KOPT-K1 (cell line): ENCODE results near the gene FGFR4.

Experiments used
- H3K27ac ChIP-seq: fragments of 200-600 bp; sonication (generic); 2 replicates; pipeline ENCODE4 v1.5.1; 2016; ENCODE audit warnings: antibody characterized with exemption, mild to moderate bottlenecking, low read depth, low read length; ENCODE audit not compliant: poor library complexity, severe bottlenecking
- H3K36me3 ChIP-seq: fragments of 200-600 bp; sonication (generic); 2 replicates; pipeline ENCODE4 v1.5.1; 2017; ENCODE audit warnings: antibody characterized with exemption, mild to moderate bottlenecking, low read length, moderate library complexity; ENCODE audit not compliant: insufficient read depth
- H3K9me3 ChIP-seq: fragments of 200-600 bp; sonication (generic); 2 replicates; pipeline ENCODE4 v1.5.1; 2017; ENCODE audit warnings: antibody characterized with exemption, low read length, mild to moderate bottlenecking; ENCODE audit not compliant: insufficient read depth, poor library complexity, severe bottlenecking

FGFR4 gene

DNA sequence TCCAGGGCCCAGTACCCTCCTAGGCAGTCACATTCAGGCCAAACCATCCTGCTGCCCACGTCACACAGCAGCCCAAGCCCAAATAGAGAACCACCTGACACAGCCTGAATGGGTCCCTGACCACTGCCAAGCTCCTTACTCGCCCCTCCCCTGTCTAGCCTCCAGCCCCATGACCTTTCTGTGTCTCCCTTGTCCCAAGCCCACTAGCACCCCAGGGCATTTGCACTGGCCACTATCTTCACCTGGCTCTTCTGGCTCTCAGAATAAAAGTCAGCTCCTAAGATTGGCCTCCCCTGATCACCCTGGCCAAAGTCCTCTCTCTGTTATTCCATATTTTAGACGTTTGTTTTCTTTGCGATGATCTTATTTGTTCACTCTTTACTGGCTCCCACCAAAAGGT is 20.4 kb downstream of the FGFR4 start:
- no peak overlapping the region for H3K27ac ChIP-seq
- no peaks in the 10 kb centered on the region for H3K9me3 ChIP-seq
- H3K36me3 ChIP-seq, result no peaks in the 10 kb centered on the region

DNA sequence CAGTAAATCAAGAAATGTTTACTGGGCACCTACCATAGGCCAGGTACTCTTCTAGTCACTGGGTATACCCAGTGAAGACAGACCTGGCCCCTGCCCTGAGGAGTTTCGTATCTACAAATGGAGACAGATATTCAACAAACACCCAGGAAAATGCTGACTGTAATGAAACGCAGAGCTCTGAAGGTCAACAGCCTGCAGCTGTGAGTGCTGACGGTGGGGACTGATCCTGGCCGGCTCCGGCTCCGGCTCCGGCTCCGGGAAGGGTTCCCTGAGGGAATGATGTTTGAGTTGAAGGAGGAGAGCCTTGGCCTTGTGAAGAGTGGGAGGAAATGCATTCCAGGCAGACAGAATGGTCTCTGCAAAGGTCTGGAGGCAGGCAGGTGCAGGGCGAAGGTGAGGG is 23.1 kb downstream of the FGFR4 start:
- Histone ChIP-seq H3K9me3 (no peaks in the 10 kb centered on the region), H3K27ac (no peak overlapping the region), H3K36me3 (no peaks in the 10 kb centered on the region)

DNA sequence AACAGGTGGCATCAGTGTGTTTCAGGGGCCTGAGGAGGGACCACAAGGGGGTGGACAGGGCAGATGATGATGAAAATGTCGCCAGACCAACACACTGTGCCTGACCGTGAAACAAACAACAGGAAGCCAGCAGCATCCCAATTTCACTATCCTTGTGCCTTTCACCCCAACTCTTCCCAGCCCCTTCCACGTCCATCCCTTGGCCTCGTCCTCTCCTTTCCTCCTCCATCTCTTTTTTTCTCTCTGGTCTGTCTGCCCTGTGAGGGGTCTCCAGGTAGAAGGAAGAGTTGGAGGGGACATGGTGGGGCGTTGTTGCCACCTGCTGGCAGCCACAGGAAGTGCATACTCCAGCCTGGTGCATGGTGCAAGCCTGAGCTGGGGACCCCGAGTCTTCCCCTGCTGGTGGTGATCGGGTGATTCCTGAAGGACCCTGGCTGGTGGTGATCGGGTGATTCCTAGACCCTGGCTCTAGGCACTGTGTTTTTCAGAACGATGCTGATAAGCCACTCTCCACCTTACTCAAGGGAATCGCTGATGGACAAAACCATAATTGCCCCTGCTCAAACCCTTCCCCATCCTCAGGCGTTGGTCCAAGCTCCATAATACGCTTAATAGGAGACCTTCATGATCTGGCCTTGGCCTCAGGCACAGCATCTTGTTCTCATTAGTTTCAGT is 25.1 kb downstream of the FGFR4 start:
- no peaks in the 10 kb centered on the region for H3K9me3 ChIP-seq
- no peaks in the 10 kb centered on the region for H3K36me3 ChIP-seq
- no peak overlapping the region for H3K27ac ChIP-seq

DNA sequence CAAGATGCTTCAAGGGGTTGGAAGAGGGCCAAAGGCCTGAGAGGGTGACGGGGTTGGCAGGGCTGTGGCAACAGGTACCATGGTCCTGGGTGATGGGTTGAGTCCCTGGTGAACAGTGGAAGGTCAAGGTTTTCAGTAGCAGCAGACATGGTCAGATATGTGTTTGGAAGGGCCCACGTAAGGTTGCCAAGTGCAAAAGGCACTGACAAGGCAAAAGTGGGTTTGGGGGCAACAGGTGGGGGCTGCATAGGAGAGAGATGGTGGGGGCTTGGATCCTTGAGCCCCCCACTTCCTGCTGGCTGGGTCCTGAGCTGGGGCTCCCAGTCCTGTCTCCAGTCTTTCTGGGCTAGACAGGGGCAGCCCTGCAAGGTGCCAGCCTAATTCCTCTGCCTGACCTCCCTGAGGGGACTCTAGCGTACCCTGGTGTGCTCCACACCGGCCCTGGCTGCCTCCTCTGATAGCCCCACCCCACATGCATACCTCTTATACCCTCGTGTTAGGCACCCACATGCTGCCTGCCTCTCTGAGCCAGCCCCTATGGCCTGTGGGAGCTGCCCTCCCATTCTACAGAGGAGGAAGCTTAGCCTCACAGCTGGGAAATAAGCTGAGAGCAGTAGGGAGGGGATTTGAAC is 26.0 kb downstream of the FGFR4 start:
- Histone ChIP-seq H3K9me3 (no peaks in the 10 kb centered on the region), H3K27ac (no peak overlapping the region), H3K36me3 (no peaks in the 10 kb centered on the region)

DNA sequence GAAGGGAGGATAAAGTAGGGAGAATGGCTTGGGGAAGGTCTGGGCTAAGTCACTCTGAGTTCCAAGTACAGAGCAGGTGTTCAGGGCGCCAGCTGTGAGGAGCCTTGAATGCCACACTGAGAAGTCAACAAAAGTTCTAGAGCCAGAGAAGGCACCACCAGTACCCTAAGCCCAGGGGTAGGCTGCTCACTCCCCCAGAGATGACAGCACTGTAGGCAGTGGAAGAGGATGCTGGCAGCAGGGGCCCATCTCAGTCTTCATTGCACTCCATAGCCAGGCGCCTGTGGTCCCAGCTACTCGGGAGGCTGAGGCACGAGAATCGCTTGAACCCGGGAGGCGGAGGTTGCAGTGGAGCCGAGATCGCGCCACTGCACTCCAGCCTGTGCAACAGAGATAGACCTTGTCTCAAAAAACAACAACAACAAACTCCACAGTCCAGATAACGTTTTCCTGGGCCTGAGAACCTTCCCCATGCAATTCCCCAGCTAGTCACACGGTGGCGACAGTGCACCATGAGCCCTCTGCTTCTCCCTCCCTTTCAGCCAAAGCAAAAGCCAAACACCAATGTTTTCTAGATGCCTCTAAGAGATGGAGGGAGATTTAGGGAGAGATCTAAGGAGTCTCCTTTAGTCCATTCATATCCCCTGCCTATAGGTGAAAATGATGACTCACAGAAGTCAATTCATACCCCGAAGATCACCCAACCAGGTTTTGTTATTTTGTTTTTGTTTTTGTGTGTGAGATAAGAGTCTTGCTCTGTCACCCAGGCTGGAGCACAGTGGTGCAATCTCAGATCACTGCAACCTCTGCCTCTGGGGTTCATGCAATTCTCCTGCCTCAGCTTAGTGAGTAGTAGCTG is 27.1 kb downstream of the FGFR4 start:
- Histone ChIP-seq H3K9me3 (no peaks in the 10 kb centered on the region), H3K27ac (no peak overlapping the region), H3K36me3 (no peaks in the 10 kb centered on the region)

DNA sequence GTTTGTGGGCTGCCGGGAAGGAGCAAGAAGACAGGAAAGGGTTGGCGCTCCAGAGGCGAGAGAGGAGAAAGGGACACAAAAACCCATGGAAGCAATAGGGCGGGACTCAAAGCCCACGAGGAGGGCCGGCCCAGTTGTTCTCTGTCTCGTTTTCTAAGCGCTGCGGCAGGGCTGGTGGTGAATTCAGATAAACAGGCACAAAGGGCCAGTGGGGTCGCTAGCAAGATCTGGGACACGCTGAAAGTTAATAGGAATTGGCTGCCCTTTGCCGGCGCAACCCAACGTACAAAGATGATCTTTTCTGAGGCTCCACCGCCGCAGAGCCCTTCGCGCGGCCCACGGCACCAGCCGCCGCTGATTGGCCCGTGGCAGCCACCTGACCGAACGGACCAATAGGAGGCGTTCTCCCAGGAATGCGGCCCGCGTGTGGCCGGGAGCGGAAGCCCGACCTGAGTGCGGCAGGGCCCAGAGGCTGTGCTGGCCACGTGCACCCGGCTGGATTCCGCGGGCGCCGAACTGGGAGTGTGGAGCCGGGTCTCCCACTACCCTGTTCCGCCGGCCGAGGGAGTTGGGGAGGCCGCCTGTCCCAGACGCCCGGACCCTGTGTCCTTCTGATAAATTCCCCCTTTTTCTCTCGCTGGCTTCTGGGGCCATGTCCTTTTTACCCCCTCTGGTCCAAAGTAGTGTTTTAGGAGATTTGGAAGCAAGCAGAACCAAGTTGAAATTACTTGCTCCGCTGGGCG is 30.1 kb downstream of the FGFR4 start:
- Histone ChIP-seq H3K9me3 (no peaks in the 10 kb centered on the region), H3K36me3 (no peaks in the 10 kb centered on the region), H3K27ac (no peak overlapping the region)

DNA sequence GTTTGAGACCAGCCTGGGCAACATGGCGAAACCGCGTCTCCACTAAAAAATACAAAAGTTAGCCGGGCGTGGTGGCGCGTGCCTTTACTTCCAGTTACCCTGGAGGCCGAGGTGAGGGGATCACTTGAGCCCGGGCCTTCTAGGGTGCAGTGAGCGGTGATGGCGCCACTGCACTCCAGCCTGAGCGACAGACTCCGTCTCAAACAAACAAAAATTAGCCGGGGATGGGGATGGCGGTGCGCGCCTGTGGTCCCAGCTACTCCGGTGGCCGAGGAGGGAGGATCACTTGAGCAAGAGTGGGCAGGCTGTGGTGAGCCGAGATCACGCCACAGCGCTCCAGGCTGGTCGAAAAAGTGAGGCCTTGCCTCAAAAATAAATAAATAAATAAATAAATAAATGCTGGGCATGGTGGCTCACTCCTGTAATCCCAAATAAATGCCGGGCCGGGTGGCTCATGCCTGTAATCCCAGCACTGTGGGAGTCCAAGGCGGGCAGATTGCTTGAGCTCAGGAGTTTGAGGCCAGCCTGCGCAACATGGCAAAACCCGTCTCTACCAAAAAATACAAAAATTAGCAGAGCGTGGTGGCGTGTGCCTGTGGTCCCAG is 30.8 kb downstream of the FGFR4 start:
- no peak overlapping the region for H3K27ac ChIP-seq
- no peaks in the 10 kb centered on the region for H3K9me3 ChIP-seq
- H3K36me3 ChIP-seq, result no peaks in the 10 kb centered on the region

DNA sequence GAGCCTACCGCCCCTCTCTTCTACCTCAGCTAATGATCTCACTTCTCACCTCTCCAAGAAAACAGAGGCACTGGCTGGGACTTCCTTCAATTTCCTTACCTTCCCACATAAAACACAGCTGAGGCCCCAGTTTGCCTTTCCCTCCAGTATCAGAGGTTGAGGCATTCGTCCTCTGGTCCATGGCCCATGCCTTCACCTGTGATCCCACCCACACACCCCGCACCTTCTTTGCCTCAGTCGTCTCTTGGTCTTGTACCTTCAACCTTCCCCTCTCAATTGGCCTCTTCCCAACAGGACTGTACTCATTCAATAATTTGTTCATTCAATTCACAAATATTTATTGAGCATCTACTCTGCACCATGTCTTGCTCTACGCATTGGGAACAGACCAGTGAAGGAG is 35.9 kb downstream of the FGFR4 start:
- no peak overlapping the region for H3K27ac ChIP-seq
- H3K9me3 ChIP-seq, result no peaks in the 10 kb centered on the region
- H3K36me3 ChIP-seq, result no peaks in the 10 kb centered on the region

DNA sequence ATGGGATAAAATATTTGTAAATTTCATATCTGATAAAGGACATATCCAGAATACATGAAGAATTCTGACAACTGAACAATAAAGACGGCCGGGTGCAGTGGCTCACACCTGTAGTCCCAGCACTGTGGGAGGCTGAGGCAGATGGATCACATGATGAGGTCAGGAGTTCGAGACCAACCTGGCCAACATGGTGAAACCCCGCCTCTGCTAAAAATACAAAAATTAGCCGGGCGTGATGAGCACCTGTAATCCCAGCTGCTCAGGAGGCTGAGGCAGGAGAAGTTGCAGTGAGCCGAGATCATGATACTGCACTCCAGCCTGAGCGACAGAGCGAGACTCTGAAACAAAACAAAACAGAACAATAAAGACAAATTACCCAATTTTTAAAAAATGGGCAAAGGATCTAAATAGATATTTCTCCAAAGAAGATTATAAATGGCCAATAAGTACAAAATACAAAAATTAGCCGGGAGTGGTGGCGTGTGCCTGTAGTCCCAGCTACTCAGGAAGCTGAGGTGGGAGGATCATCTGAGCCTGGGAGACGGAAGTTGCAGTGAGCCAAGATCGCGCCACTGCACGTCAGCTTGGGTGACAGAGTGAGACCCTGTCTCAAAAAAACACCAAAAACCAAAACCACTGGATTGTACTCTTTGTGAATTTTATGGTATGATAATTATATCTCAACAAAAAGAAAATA is 37.2 kb downstream of the FGFR4 start:
- Histone ChIP-seq H3K9me3 (no peaks in the 10 kb centered on the region), H3K36me3 (no peaks in the 10 kb centered on the region), H3K27ac (no peak overlapping the region)

DNA sequence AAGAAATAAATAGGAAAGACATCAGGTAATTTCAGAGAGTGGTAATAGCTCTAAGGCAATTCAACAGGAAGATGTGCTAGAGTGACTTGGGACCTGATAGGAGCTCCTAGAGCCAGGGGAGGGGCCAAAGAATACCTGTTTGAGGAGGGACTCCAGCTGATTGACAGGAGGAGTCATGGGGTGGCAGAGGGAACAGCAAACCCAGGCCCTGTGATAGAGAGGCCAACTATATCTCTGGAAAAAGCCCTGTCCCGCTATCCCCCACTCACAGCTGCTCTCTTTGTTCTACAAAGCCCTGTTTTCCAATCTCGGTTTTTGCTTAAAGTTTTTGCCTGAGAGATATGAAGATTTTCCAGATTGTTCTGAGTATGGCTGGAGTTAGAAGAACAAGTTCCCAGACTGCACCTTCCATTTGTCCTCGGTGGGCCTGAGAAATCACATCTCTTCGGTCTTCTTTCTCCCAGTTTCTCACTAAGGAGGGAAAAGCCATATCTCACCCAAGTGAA is 37.8 kb downstream of the FGFR4 start:
- no peak overlapping the region for H3K27ac ChIP-seq
- no peaks in the 10 kb centered on the region for H3K9me3 ChIP-seq
- H3K36me3 ChIP-seq, result no peaks in the 10 kb centered on the region

DNA sequence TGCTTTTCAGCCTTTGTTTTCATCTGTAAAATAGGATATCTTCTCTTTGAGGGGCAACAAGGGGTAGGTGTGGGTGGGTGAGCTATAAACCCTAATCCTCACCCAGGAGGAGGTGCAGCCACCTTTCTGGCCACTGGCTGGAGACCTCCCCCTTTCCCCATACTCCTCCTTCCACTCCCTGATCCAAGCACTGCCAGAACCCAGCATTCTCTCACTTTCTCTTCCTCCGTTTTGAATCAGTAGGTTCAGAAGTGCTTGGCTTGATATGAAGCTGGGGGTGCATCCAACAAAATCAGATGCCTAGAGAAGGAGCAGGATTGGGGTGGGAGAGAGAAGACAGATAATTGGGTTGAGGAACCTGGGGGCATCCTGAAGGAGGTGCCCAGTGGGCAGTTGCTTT is 40.1 kb downstream of the FGFR4 start:
- H3K9me3 ChIP-seq, result no peaks in the 10 kb centered on the region
- no peaks in the 10 kb centered on the region for H3K36me3 ChIP-seq
- no peak overlapping the region for H3K27ac ChIP-seq

DNA sequence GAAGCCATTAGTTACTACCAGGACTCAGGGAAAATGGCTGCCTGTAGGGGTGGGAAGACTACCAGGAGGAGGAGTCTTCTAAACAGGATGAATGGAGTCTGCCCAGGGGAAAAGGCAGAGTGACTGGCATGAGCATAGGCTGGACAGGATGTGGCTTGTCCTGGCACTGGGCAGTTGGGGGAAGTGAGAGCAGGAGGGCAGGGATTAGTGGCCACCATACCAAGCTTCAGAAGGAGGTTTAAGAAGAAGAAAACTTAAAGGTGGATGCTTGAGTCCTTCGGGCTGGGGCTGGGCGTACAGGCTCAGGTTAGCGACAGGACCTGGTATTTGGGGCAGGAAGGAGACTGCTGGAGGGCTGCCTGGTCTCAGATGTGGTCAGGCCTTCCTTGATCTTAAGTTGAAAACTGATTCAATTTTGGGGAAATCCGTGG is 41.9 kb downstream of the FGFR4 start:
- Histone ChIP-seq H3K9me3 (no peaks in the 10 kb centered on the region), H3K36me3 (no peaks in the 10 kb centered on the region), H3K27ac (no peak overlapping the region)

DNA sequence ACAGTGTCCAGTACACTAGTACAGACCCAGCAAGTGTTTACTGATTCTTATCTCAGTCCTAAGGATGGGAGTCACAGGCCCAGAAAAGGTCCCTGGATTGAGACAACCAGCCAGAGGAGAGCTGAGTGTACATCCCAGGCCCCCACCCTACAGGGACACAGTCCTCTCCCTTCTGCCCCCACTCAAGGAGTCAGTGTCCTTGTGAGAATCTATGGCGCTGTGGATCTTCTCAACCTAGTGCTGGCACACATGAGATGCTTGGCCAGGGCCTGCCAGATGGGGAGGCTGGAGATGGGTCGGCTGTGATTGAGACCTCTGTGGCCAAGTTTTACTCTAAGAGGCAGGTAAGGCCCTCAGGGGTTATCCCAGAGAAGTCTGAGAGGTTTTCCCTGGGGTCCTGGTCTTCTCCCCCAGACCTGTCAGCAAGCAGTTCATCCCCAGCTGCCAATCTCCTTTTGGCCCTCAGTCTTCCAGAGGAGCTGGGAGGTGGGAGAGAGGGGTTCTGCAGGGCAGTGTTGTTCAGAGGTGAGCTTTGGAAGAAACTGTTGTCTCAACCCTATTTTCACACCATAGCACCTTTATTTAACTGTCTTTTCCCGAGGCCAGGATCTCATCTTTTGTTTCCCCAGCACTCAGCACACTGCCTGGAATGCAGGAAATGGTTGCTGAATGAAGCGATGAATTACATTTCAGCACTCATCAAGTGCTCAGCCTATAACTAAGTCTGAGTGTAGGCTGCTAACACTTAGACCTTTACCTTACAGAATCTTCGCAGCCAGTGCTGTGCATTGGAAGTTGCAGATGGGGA is 43.7 kb downstream of the FGFR4 start:
- no peak overlapping the region for H3K27ac ChIP-seq
- H3K36me3 ChIP-seq, result peaks cover 4% of the 10 kb centered on the region
- no peaks in the 10 kb centered on the region for H3K9me3 ChIP-seq

DNA sequence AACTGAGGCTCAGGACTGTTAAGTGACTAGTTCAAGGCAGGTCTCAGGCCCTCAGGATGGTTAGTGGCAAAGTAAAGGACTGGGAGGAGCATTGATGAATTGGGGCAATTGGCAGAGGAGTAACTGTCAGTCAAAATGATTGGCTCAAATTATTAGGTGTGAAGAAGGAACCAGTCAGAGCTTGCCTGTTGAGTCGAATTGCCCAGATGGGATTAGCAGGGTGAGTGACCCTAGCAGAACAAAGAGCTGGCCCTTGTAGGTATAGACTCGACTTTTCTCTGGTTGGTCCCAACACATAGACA is 44.3 kb downstream of the FGFR4 start:
- Histone ChIP-seq H3K9me3 (no peaks in the 10 kb centered on the region), H3K27ac (no peak overlapping the region), H3K36me3 (peaks cover 10% of the 10 kb centered on the region)
